GM12878 (cell line): ENCODE results near the gene EFCAB9. TPM values are rescaled to one million over a fixed set of nuclear protein-coding genes. Genes with fewer than 3 reads are reported as not detected.

Experiments
- EZH2 ChIP-seq: IDR thresholded peaks from 2 replicates; pipeline ENCODE4 v1.6.1; 2012; ENCODE audit warnings: low read depth, mild to moderate bottlenecking, control low read depth, inconsistent platforms, low read length, borderline replicate concordance; ENCODE audit not compliant: control insufficient read depth
- MTA3 ChIP-seq: IDR thresholded peaks from 2 replicates; pipeline ENCODE4 v1.6.1; 2012; ENCODE audit warnings: low read length, inconsistent platforms, borderline replicate concordance
- MYB ChIP-seq: fragments of 150-350 bp; IDR thresholded peaks from 2 replicates; pipeline ENCODE4 v1.6.1; 2014; ENCODE audit warnings: mild to moderate bottlenecking, low read depth, low read length, borderline replicate concordance
- PML ChIP-seq: IDR thresholded peaks from 2 replicates; pipeline ENCODE4 v1.6.1; 2012; ENCODE audit warnings: low read length, inconsistent platforms
- SMARCA5 ChIP-seq: fragments of 450-650 bp; IDR thresholded peaks from 2 replicates; pipeline ENCODE4 v1.6.1; 2017; ENCODE audit warnings: mild to moderate bottlenecking
- SMC3 ChIP-seq: IDR thresholded peaks from 2 replicates; pipeline ENCODE4 v1.6.1; 2011; ENCODE audit warnings: low read length, improper control_type of control experiment, borderline replicate concordance
- SRF ChIP-seq, 2 experiments: IDR thresholded peaks; 2 replicates each; pipeline ENCODE4 v1.6.1; 2011; ENCODE audit warnings: low read depth in 2 of 2, low read length in 2 of 2, mild to moderate bottlenecking in 1 of 2, moderate library complexity in 1 of 2
- TARDBP ChIP-seq: IDR thresholded peaks from 2 replicates; pipeline ENCODE4 v1.6.1; 2016; ENCODE audit warnings: borderline replicate concordance
- ZNF217 ChIP-seq: fragments of 450-650 bp; IDR thresholded peaks from 2 replicates; pipeline ENCODE4 v1.6.1; 2017; ENCODE audit warnings: antibody characterized with exemption, mild to moderate bottlenecking
- polyA plus RNA-seq, 11 experiments: library from polyadenylated mRNA; depleted of rRNA in 4 of 11; unstranded in 6 of 11; stranded (reverse) in 5 of 11; fragments of >200 nt; fragmentation: Nextera tagmentation in 4 of 11; fragmentation: Illumina TruSeq in 1 of 11; extraction: Ambion mirVana in 4 of 11; extraction: Trizol in 1 of 11; gene quantifications; 1 replicate in 1 of 11; 2 replicates in 10 of 11; pipeline versions ENCODE4 v1.2.1 to v1.2.3, GENCODE V29; 2011 to 2016; ENCODE audit warnings: inconsistent platforms in 2 of 11, missing spikeins in 2 of 11, low read depth in 1 of 11
- total RNA-seq, 4 experiments: library from RNA; depleted of rRNA in 3 of 4; stranded (reverse); fragments of >200 nt in 3 of 4; fragmentation: Illumina TruSeq in 1 of 4; extraction: Trizol in 1 of 4; gene quantifications; 2 replicates each; pipeline versions ENCODE4 v1.2.1 to v1.2.3, GENCODE V29; 2013 to 2021
- TF ChIP-seq, protein P1 (sequence below): fragments of 150-350 bp; IDR thresholded peaks from 2 replicates; pipeline ENCODE4 v1.6.1; 2016; ENCODE audit warnings: low read depth, low read length
- TF ChIP-seq, protein P2 (sequence below): fragments of 450-650 bp; IDR thresholded peaks from 2 replicates; pipeline ENCODE4 v1.6.1; 2018; ENCODE audit warnings: mild to moderate bottlenecking, low read depth, moderate library complexity; ENCODE audit not compliant: partially characterized antibody
- TF ChIP-seq, protein P3 (sequence below): fragments of 450-650 bp; IDR thresholded peaks from 2 replicates; pipeline ENCODE4 v1.6.1; 2017; ENCODE audit warnings: borderline replicate concordance
- TF ChIP-seq, protein P4 (sequence below): IDR thresholded peaks from 2 replicates; pipeline ENCODE4 v1.6.1; 2012; ENCODE audit warnings: improper control_type of control experiment, low read depth, low read length; ENCODE audit not compliant: insufficient replicate concordance
- TF ChIP-seq, protein P5 (sequence below): fragments of 450-650 bp; IDR thresholded peaks from 2 replicates; pipeline ENCODE4 v1.6.1; 2016; ENCODE audit warnings: mild to moderate bottlenecking
- TF ChIP-seq, protein P6 (sequence below): IDR thresholded peaks from 2 replicates; pipeline ENCODE4 v1.6.1; 2012; ENCODE audit warnings: low read depth, low read length, improper control_type of control experiment

The EFCAB9 gene
- total and polyA plus RNA-seq, 10 of the 15 experiments (the other 5 are each of a cell fraction or from before 2014, with no cell fraction given) = 0.73 TPM; not detected in 9

DNA sequence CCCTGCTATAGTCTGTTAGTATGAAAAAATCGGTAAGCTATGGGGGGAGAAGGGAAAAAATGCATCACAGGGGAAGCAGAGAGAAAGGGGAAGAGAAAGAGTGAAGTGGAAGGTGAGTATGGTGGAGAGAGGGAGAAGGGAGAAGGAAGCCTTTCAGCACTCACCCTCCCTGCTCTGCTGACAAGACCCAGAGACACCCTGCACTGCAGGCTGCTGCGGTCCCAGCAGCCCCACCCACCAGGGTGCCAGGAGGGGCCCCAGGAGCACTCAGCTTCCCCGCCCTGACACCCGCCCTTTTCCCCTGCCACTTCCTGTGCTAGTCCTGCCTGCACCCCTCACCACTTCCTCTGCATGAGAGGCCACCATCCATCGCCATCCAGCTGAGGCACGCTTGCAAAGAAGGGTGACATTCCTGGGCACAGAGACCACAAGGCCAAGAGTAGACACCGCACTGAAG, 18.7 kb upstream of the EFCAB9 start (continued):
- TF ChIP-seq MYB (no peak), SMC3 (no peak), TARDBP (no peak; the same call in 1 of the 2 replicates), PML (no peak), ZNF217 (no peak), EZH2 (no peak), SMARCA5 (no peak), SRF (IDR thresholded peaks at IDR 0.05; ENCODE audit: low read depth in 2 of 2, low read length in 2 of 2) (no peak), MTA3 (no peak)
- TF ChIP-seq, protein P1, sequence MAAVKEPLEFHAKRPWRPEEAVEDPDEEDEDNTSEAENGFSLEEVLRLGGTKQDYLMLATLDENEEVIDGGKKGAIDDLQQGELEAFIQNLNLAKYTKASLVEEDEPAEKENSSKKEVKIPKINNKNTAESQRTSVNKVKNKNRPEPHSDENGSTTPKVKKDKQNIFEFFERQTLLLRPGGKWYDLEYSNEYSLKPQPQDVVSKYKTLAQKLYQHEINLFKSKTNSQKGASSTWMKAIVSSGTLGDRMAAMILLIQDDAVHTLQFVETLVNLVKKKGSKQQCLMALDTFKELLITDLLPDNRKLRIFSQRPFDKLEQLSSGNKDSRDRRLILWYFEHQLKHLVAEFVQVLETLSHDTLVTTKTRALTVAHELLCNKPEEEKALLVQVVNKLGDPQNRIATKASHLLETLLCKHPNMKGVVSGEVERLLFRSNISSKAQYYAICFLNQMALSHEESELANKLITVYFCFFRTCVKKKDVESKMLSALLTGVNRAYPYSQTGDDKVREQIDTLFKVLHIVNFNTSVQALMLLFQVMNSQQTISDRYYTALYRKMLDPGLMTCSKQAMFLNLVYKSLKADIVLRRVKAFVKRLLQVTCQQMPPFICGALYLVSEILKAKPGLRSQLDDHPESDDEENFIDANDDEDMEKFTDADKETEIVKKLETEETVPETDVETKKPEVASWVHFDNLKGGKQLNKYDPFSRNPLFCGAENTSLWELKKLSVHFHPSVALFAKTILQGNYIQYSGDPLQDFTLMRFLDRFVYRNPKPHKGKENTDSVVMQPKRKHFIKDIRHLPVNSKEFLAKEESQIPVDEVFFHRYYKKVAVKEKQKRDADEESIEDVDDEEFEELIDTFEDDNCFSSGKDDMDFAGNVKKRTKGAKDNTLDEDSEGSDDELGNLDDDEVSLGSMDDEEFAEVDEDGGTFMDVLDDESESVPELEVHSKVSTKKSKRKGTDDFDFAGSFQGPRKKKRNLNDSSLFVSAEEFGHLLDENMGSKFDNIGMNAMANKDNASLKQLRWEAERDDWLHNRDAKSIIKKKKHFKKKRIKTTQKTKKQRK = no peak
- TF ChIP-seq, protein P2, sequence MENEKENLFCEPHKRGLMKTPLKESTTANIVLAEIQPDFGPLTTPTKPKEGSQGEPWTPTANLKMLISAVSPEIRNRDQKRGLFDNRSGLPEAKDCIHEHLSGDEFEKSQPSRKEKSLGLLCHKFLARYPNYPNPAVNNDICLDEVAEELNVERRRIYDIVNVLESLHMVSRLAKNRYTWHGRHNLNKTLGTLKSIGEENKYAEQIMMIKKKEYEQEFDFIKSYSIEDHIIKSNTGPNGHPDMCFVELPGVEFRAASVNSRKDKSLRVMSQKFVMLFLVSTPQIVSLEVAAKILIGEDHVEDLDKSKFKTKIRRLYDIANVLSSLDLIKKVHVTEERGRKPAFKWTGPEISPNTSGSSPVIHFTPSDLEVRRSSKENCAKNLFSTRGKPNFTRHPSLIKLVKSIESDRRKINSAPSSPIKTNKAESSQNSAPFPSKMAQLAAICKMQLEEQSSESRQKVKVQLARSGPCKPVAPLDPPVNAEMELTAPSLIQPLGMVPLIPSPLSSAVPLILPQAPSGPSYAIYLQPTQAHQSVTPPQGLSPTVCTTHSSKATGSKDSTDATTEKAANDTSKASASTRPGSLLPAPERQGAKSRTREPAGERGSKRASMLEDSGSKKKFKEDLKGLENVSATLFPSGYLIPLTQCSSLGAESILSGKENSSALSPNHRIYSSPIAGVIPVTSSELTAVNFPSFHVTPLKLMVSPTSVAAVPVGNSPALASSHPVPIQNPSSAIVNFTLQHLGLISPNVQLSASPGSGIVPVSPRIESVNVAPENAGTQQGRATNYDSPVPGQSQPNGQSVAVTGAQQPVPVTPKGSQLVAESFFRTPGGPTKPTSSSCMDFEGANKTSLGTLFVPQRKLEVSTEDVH = no peak
- TF ChIP-seq, protein P3, sequence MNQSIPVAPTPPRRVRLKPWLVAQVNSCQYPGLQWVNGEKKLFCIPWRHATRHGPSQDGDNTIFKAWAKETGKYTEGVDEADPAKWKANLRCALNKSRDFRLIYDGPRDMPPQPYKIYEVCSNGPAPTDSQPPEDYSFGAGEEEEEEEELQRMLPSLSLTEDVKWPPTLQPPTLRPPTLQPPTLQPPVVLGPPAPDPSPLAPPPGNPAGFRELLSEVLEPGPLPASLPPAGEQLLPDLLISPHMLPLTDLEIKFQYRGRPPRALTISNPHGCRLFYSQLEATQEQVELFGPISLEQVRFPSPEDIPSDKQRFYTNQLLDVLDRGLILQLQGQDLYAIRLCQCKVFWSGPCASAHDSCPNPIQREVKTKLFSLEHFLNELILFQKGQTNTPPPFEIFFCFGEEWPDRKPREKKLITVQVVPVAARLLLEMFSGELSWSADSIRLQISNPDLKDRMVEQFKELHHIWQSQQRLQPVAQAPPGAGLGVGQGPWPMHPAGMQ = no peak
- TF ChIP-seq, protein P4, sequence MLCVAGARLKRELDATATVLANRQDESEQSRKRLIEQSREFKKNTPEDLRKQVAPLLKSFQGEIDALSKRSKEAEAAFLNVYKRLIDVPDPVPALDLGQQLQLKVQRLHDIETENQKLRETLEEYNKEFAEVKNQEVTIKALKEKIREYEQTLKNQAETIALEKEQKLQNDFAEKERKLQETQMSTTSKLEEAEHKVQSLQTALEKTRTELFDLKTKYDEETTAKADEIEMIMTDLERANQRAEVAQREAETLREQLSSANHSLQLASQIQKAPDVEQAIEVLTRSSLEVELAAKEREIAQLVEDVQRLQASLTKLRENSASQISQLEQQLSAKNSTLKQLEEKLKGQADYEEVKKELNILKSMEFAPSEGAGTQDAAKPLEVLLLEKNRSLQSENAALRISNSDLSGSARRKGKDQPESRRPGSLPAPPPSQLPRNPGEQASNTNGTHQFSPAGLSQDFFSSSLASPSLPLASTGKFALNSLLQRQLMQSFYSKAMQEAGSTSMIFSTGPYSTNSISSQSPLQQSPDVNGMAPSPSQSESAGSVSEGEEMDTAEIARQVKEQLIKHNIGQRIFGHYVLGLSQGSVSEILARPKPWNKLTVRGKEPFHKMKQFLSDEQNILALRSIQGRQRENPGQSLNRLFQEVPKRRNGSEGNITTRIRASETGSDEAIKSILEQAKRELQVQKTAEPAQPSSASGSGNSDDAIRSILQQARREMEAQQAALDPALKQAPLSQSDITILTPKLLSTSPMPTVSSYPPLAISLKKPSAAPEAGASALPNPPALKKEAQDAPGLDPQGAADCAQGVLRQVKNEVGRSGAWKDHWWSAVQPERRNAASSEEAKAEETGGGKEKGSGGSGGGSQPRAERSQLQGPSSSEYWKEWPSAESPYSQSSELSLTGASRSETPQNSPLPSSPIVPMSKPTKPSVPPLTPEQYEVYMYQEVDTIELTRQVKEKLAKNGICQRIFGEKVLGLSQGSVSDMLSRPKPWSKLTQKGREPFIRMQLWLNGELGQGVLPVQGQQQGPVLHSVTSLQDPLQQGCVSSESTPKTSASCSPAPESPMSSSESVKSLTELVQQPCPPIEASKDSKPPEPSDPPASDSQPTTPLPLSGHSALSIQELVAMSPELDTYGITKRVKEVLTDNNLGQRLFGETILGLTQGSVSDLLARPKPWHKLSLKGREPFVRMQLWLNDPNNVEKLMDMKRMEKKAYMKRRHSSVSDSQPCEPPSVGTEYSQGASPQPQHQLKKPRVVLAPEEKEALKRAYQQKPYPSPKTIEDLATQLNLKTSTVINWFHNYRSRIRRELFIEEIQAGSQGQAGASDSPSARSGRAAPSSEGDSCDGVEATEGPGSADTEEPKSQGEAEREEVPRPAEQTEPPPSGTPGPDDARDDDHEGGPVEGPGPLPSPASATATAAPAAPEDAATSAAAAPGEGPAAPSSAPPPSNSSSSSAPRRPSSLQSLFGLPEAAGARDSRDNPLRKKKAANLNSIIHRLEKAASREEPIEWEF = no peak
- TF ChIP-seq, protein P5, sequence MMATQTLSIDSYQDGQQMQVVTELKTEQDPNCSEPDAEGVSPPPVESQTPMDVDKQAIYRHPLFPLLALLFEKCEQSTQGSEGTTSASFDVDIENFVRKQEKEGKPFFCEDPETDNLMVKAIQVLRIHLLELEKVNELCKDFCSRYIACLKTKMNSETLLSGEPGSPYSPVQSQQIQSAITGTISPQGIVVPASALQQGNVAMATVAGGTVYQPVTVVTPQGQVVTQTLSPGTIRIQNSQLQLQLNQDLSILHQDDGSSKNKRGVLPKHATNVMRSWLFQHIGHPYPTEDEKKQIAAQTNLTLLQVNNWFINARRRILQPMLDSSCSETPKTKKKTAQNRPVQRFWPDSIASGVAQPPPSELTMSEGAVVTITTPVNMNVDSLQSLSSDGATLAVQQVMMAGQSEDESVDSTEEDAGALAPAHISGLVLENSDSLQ = peak; percentile 11; the same call in 1 of the 2 replicates
- TF ChIP-seq, protein P6, sequence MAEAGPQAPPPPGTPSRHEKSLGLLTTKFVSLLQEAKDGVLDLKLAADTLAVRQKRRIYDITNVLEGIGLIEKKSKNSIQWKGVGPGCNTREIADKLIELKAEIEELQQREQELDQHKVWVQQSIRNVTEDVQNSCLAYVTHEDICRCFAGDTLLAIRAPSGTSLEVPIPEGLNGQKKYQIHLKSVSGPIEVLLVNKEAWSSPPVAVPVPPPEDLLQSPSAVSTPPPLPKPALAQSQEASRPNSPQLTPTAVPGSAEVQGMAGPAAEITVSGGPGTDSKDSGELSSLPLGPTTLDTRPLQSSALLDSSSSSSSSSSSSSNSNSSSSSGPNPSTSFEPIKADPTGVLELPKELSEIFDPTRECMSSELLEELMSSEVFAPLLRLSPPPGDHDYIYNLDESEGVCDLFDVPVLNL = no peak
